KG1 (cell line): Measurements from ENCODE around the gene HAAO.
"Not testable (repeated sequence)": the region's sequence is repeated elsewhere in the genome, so short reads cannot be mapped to it uniquely, and the experiment has no call there.

ENCODE experiments used
- DNase-seq: peaks from one replicate; lab custom pipeline; 2025; lab: John Stamatoyannopoulos, UW

HAAO gene

GRCh38 chr2:42792583-42793333, at the start of gene HAAO:
HAAO (minus strand) TSS chr2:42792583; CDS start chr2:42792536, 47 bp downstream.
- no peak for DNase-seq

- DNase-seq: no peak
Observed at GRCh38 chr2:42841344-42841743, 49.0 kb upstream of the HAAO start.

GRCh38 chr2:42840760-42841159, 48.4 kb upstream of the HAAO start:
- no peak for DNase-seq

GRCh38 chr2:42839809-42840501, 47.6 kb upstream of the HAAO start:
- DNase-seq: no peak

- no peak for DNase-seq
Observed at GRCh38 chr2:42838133-42838532, 45.8 kb upstream of the HAAO start.

- DNase-seq: no peak
Observed at GRCh38 chr2:42835577-42836371, 43.4 kb upstream of the HAAO start.

GRCh38 chr2:42834161-42834560, 41.8 kb upstream of the HAAO start:
- no peak for DNase-seq

GRCh38 chr2:42832289-42832634, 39.9 kb upstream of the HAAO start:
- no peak for DNase-seq

- DNase-seq: not testable (repeated sequence)
Observed at GRCh38 chr2:42831575-42832288, 39.3 kb upstream of the HAAO start.

- DNase-seq: no peak
Observed at GRCh38 chr2:42830922-42831574, 38.7 kb upstream of the HAAO start.

GRCh38 chr2:42829671-42830440, 37.5 kb upstream of the HAAO start:
- no peak for DNase-seq

- DNase-seq: peak; percentile 72
Observed at GRCh38 chr2:42828487-42829425, 36.4 kb upstream of the HAAO start.

GRCh38 chr2:42827647-42828486, 35.5 kb upstream of the HAAO start:
- DNase-seq: peak; percentile 58

GRCh38 chr2:42826231-42826630, 33.8 kb upstream of the HAAO start:
- DNase-seq: no peak

GRCh38 chr2:42824454-42824807, 32.0 kb upstream of the HAAO start:
- no peak for DNase-seq

GRCh38 chr2:42823744-42824453, 31.5 kb upstream of the HAAO start:
- DNase-seq: no peak

- no peak for DNase-seq
Observed at GRCh38 chr2:42819160-42819559, 26.8 kb upstream of the HAAO start.

GRCh38 chr2:42815726-42816125, 23.3 kb upstream of the HAAO start:
- DNase-seq: no peak
